Muscle layer of colon (tissue), 2 donors: ENCODE results near the gene MDH1B.

Experiments
- H3K27ac ChIP-seq: one replicate; pipeline ENCODE4 v1.7.0; 2013; ENCODE audit warnings: low read depth, mild to moderate bottlenecking, low read length, moderate library complexity
- H3K27me3 ChIP-seq, 2 donors: one replicate each; pipeline ENCODE4 v1.7.0; 2013; ENCODE audit warnings: low read length in 2 of 2, mild to moderate bottlenecking in 2 of 2; ENCODE audit not compliant: insufficient read depth in 2 of 2, control insufficient read depth in 1 of 2
- H3K36me3 ChIP-seq: one replicate; pipeline ENCODE4 v1.7.0; 2013; ENCODE audit warnings: mild to moderate bottlenecking, low read length; ENCODE audit not compliant: insufficient read depth
- H3K4me1 ChIP-seq: one replicate; pipeline ENCODE4 v1.7.0; 2013; ENCODE audit warnings: mild to moderate bottlenecking, low read length; ENCODE audit not compliant: insufficient read depth
- H3K4me3 ChIP-seq, 2 donors: one replicate each; pipeline ENCODE4 v1.7.0; 2013; ENCODE audit warnings: low read length in 2 of 2, low read depth in 1 of 2, mild to moderate bottlenecking in 1 of 2, moderate library complexity in 1 of 2
- H3K9ac ChIP-seq: one replicate; pipeline ENCODE4 v1.7.0; 2013; ENCODE audit warnings: low read length
- H3K9me3 ChIP-seq: one replicate; pipeline ENCODE4 v1.7.0; 2013; ENCODE audit warnings: mild to moderate bottlenecking, low read length
- donor health status: abdominal sarcoma.
- donor health status: Adenocarcinoma of cecum.

MDH1B gene

GRCh38 chr2:206756816-206757215 lies 8.3 kb downstream of the MDH1B start:
- Histone ChIP-seq H3K27ac (no peak overlapping the region), H3K9ac (no peak overlapping the region), H3K4me1 (no peaks in the 10 kb centered on the region), H3K27me3 (no peaks in the 10 kb centered on the region), H3K36me3 (no peaks in the 10 kb centered on the region), H3K9me3 (no peaks in the 10 kb centered on the region), H3K4me3 (no peak overlapping the region)

DNA sequence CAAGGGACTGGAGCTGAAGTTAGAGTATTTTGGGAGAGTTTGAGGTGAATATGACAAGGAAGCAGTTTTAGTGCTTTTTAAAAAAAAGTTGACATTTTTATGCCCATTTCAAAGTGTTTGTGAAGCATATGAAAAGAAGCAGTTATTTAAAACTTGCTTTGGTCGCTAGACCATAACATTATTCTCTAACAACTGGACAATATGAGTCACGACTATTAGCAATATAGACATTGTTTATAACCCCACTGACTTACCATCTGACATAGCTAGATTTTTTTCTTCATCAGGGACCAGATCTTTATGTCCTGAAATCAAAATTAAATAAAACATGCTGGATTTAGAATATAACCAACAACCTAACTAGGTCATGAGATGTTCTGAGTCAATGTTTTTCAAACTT lies 24.3 kb downstream of the MDH1B start:
- no peaks in the 10 kb centered on the region for H3K9me3 ChIP-seq
- no peak overlapping the region for H3K4me3 ChIP-seq
- no peaks in the 10 kb centered on the region for H3K27me3 ChIP-seq
- H3K36me3 ChIP-seq: no peaks in the 10 kb centered on the region
- no peaks in the 10 kb centered on the region for H3K4me1 ChIP-seq
- no peak overlapping the region for H3K9ac ChIP-seq
- no peak overlapping the region for H3K27ac ChIP-seq

- no peak overlapping the region for H3K9ac ChIP-seq
- H3K27ac ChIP-seq: no peak overlapping the region
- H3K4me3 ChIP-seq: no peak overlapping the region
- H3K36me3 ChIP-seq: no peaks in the 10 kb centered on the region
- H3K27me3 ChIP-seq: no peaks in the 10 kb centered on the region
- no peaks in the 10 kb centered on the region for H3K9me3 ChIP-seq
- no peaks in the 10 kb centered on the region for H3K4me1 ChIP-seq
Observed at GRCh38 chr2:206739271-206739670, 25.9 kb downstream of the MDH1B start.

DNA sequence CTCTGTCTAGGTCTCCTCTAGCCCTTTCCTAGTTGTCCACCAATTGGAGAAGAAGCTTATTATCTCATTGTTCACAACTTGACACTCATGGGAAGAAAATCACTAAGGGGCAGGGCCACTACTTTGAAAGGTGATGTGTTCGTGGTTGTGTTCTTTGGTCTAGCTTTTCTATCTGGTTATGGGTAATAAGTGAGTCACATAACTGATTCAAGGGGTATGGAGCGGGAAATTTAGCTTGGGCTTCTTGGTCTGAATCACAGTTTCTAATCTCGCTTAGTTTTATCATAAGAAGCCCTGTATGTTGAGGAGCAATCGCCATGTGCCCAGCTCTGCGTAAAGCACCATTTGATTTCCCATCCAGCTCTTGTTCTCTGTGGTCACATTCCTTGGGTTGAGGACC lies 28.2 kb downstream of the MDH1B start:
- no peaks in the 10 kb centered on the region for H3K9me3 ChIP-seq
- H3K27ac ChIP-seq: no peak overlapping the region
- H3K36me3 ChIP-seq: no peaks in the 10 kb centered on the region
- no peaks in the 10 kb centered on the region for H3K4me1 ChIP-seq
- no peak overlapping the region for H3K4me3 ChIP-seq
- H3K27me3 ChIP-seq: no peaks in the 10 kb centered on the region
- no peak overlapping the region for H3K9ac ChIP-seq

GRCh38 chr2:206733341-206733740 lies 31.8 kb downstream of the MDH1B start:
- Histone ChIP-seq H3K36me3 (no peaks in the 10 kb centered on the region), H3K4me1 (no peaks in the 10 kb centered on the region), H3K9ac (no peak overlapping the region), H3K27ac (no peak overlapping the region), H3K9me3 (no peaks in the 10 kb centered on the region), H3K4me3 (no peak overlapping the region), H3K27me3 (no peaks in the 10 kb centered on the region)

DNA sequence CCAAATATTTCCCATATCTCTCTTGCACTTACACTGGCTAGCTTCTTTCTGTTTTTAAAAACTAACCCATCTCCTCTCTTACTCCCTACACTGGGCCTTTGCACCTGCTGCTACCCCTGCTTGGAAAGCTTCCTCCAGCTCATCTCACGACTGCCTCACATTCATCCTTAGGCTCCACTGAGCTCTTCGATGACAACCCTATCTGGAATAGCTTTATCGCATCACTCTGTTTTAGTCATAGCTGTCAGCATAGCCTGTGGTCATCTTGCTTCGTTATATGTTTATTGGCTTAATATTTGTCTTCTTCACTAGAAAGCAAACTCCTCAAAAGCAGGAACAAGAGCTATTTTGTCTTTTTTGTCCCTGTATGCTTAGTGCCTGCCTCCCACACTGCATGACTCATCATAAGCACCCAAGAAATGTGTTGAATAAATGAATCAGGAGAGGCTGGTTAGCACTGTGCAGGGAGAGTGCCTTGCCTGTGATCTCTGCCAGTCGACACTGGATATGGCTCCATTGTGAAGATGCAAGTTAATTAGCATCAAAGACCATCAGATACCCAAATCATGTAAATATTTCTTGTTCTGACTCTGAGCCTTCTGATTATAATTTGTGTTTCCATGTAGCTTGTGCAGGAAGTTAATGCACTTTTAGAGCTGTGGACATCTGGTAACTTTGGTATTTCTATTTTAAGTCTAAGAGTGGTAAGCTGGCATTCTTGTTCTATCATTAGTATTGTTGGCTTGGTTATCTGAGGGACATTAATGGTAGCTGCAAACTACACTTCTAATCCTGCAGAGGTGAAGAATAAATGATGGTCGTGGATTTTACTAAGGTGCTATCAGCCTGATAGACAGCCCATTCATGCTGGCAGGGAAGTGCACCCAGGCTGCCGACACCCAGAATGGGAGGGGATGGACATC lies 36.6 kb downstream of the MDH1B start:
- Histone ChIP-seq H3K4me1 (no peaks in the 10 kb centered on the region), H3K9me3 (no peaks in the 10 kb centered on the region), H3K27ac (no peak overlapping the region), H3K4me3 (no peak overlapping the region), H3K9ac (no peak overlapping the region), H3K27me3 (no peaks in the 10 kb centered on the region), H3K36me3 (no peaks in the 10 kb centered on the region)

- H3K9ac ChIP-seq: no peak overlapping the region
- no peak overlapping the region for H3K27ac ChIP-seq
- H3K27me3 ChIP-seq: no peaks in the 10 kb centered on the region
- H3K36me3 ChIP-seq: no peaks in the 10 kb centered on the region
- H3K4me1 ChIP-seq: no peaks in the 10 kb centered on the region
- H3K4me3 ChIP-seq: no peak overlapping the region
- H3K9me3 ChIP-seq: no peaks in the 10 kb centered on the region
Observed at GRCh38 chr2:206727287-206727686, 37.8 kb downstream of the MDH1B start.

- Histone ChIP-seq H3K4me1 (no peaks in the 10 kb centered on the region), H3K4me3 (no peak overlapping the region), H3K27ac (no peak overlapping the region), H3K9me3 (no peaks in the 10 kb centered on the region), H3K36me3 (no peaks in the 10 kb centered on the region), H3K9ac (no peak overlapping the region), H3K27me3 (no peaks in the 10 kb centered on the region)
Observed at GRCh38 chr2:206723288-206723687, 41.8 kb downstream of the MDH1B start.

GRCh38 chr2:206721256-206721920 lies 43.7 kb downstream of the MDH1B start:
- no peaks in the 10 kb centered on the region for H3K36me3 ChIP-seq
- H3K4me1 ChIP-seq: no peaks in the 10 kb centered on the region
- no peak overlapping the region for H3K4me3 ChIP-seq
- no peaks in the 10 kb centered on the region for H3K9me3 ChIP-seq
- no peak overlapping the region for H3K27ac ChIP-seq
- no peak overlapping the region for H3K9ac ChIP-seq
- H3K27me3 ChIP-seq: no peaks in the 10 kb centered on the region

DNA sequence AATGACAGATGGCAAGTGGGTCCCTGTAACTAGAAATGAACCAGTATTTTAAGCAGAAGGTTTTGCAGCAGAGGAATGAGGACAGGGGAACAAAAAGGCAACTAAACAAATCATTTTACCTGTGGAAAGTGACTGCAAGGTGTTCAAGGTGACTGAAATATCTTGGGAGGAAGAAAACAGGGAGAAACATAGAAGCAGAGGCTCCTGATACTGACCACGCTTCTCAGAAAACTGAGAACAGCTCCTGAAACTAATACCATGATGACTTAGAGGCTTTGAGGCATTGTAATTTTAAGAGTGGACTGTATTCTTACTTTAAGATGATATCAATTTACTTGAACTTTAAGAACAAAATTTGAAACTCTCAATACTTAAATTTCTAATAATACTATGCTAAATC lies 46.8 kb downstream of the MDH1B start, which contains the start of gene DYTN:
Gene DYTN, minus strand, starts transcription at position 101 of the 400 bp plus-strand sequence. CDS start 117 bp downstream, outside the sequence.
- no peaks in the 10 kb centered on the region for H3K36me3 ChIP-seq
- no peaks in the 10 kb centered on the region for H3K4me1 ChIP-seq
- H3K4me3 ChIP-seq: no peak within 1 kb of the TSS
- no peaks in the 10 kb centered on the region for H3K9me3 ChIP-seq
- H3K27ac ChIP-seq: no peak within 1 kb of the TSS
- H3K9ac ChIP-seq: no peak within 1 kb of the TSS
- H3K27me3 ChIP-seq: no peaks in the 10 kb centered on the region

- H3K4me1 ChIP-seq: no peaks in the 10 kb centered on the region
- no peaks in the 10 kb centered on the region for H3K27me3 ChIP-seq
- no peaks in the 10 kb centered on the region for H3K9me3 ChIP-seq
- H3K9ac ChIP-seq: no peak overlapping the region
- no peaks in the 10 kb centered on the region for H3K36me3 ChIP-seq
- no peak overlapping the region for H3K27ac ChIP-seq
- no peak overlapping the region for H3K4me3 ChIP-seq
Observed at GRCh38 chr2:206716623-206717022, 48.5 kb downstream of the MDH1B start.
